ENCODE results near the gene CCDC74B.
"Not testable (repeated sequence)": the region's sequence is repeated elsewhere in the genome, so short reads cannot be mapped to it uniquely, and the experiment has no call there.

The CCDC74B gene

GRCh38 chr2:130143266-130144039 is 1.5 kb downstream of the CCDC74B start:
- not testable (repeated sequence) for DNase-seq

GRCh38 chr2:130142396-130143265 is 2.3 kb downstream of the CCDC74B start:
- DNase-seq = not testable (repeated sequence)

GRCh38 chr2:130141645-130142370 is 3.1 kb downstream of the CCDC74B start:
- DNase-seq = not testable (repeated sequence)

GRCh38 chr2:130141002-130141401 is 3.9 kb downstream of the CCDC74B start:
- DNase-seq = not testable (repeated sequence)

- DNase-seq = not testable (repeated sequence)
These were observed 4.4 kb downstream of the CCDC74B start for GRCh38 chr2:130140516-130140915.

- DNase-seq = not testable (repeated sequence)
These were observed 5.3 kb downstream of the CCDC74B start for GRCh38 chr2:130139331-130140280.

- DNase-seq = not testable (repeated sequence)
These were observed 6.1 kb downstream of the CCDC74B start for GRCh38 chr2:130138841-130139251.

GRCh38 chr2:130138326-130138725 is 6.6 kb downstream of the CCDC74B start:
- not testable (repeated sequence) for DNase-seq

- DNase-seq = not testable (repeated sequence)
These were observed 7.8 kb downstream of the CCDC74B start for GRCh38 chr2:130137118-130137517.

GRCh38 chr2:130136546-130136945 is 8.4 kb downstream of the CCDC74B start:
- not testable (repeated sequence) for DNase-seq

GRCh38 chr2:130135692-130136541 is 9.0 kb downstream of the CCDC74B start:
- DNase-seq = no peak

GRCh38 chr2:130129120-130129829 is 15.6 kb downstream of the CCDC74B start, which contains the start of gene POTEF:
Gene POTEF, minus strand, starts transcription at chr2:130129222. Its CDS starts 8,707 bp downstream, at chr2:130120515.
- DNase-seq = not testable (repeated sequence)

- DNase-seq = not testable (repeated sequence)
These were observed 16.4 kb downstream of the CCDC74B start for GRCh38 chr2:130128464-130128863.

- not testable (repeated sequence) for DNase-seq
These were observed 17.2 kb downstream of the CCDC74B start for GRCh38 chr2:130127726-130128125.

GRCh38 chr2:130120924-130121323 is 24.0 kb downstream of the CCDC74B start:
- DNase-seq = not testable (repeated sequence)

GRCh38 chr2:130102597-130103363 is 42.1 kb downstream of the CCDC74B start:
- DNase-seq = not testable (repeated sequence)

Data from EL (cell line).